Thymus (tissue), 11 donors: ENCODE data around the gene SEPTIN10. TPM values are rescaled to one million over a fixed set of nuclear protein-coding genes. Genes with fewer than 3 reads are reported as not detected.

Experiments used
- DNase-seq, 9 donors: peaks; one replicate each; pipeline ENCODE4 v3.0.0-alpha.2; 2013; ENCODE audit warnings: low spot score in 9 of 9, low read depth in 6 of 9, missing footprints in 1 of 9
- H3K27ac ChIP-seq, 2 donors: one replicate each; pipeline ENCODE4 v1.5.1; 2013; ENCODE audit warnings: control low read depth in 1 of 2, low read depth in 1 of 2, low read length in 1 of 2, mild to moderate bottlenecking in 1 of 2, moderate library complexity in 1 of 2
- H3K27me3 ChIP-seq, 2 donors: one replicate each; pipeline ENCODE4 v1.5.1; 2013; ENCODE audit warnings: low read length in 1 of 2; ENCODE audit not compliant: control insufficient read depth in 2 of 2, insufficient read depth in 1 of 2
- H3K36me3 ChIP-seq, 2 donors: one replicate each; pipeline ENCODE4 v1.5.1; 2013; ENCODE audit warnings: low read length in 1 of 2, mild to moderate bottlenecking in 1 of 2, moderate library complexity in 1 of 2; ENCODE audit not compliant: control insufficient read depth in 2 of 2, insufficient read depth in 2 of 2
- H3K4me1 ChIP-seq, 2 donors: one replicate each; pipeline ENCODE4 v1.5.1; 2013; ENCODE audit warnings: low read length in 2 of 2; ENCODE audit not compliant: control insufficient read depth in 2 of 2, insufficient read depth in 2 of 2
- H3K4me3 ChIP-seq, 2 donors: one replicate each; pipeline ENCODE4 v1.5.1; 2013; ENCODE audit warnings: low read length in 2 of 2, control low read depth in 1 of 2, mild to moderate bottlenecking in 1 of 2
- H3K9me3 ChIP-seq, 2 donors: one replicate each; pipeline ENCODE4 v1.5.1; 2013; ENCODE audit warnings: low read length in 1 of 2, mild to moderate bottlenecking in 1 of 2; ENCODE audit not compliant: control insufficient read depth in 2 of 2, insufficient read depth in 1 of 2
- WGBS: extraction: QIAGEN DNeasy Blood & Tissue Kit; methylation state at CpG from one replicate; pipeline ENCODE4 v1.1.7; 2013; 5-methylcytosine and 5-hydroxymethylcytosine counted together
- polyA plus RNA-seq: library from polyadenylated mRNA; stranded (reverse); fragments of 200-250 nt; gene quantifications from one replicate; pipeline ENCODE4 v1.2.3, GENCODE V29; 2013
- total RNA-seq: library from RNA; stranded (reverse); fragments of 120-200 nt; gene quantifications from one replicate; pipeline ENCODE4 v1.2.4, GENCODE V29; 2013
- donor health status: healthy.

The SEPTIN10 gene
- total and polyA plus RNA-seq, 2 donors: 27.3 to 42.4 TPM

- Histone ChIP-seq H3K27me3 (peaks cover 0 to 6% of the 10 kb centered on the region in 2 donors), H3K4me1 (no peaks in the 10 kb centered on the region), H3K36me3 (no peaks in the 10 kb centered on the region), H3K9me3 (no peaks in the 10 kb centered on the region), H3K27ac (no peak overlapping the region), H3K4me3 (no peak overlapping the region)
- DNase-seq: no peak
- 84% methylated on average over 4 of the region's 4 CpGs for WGBS
Measured at GRCh38 chr2:109624339-109624738, 10.6 kb upstream of the SEPTIN10 start.

GRCh38 chr2:109623923-109624322 lies 10.2 kb upstream of the SEPTIN10 start:
- Histone ChIP-seq H3K4me1 (no peaks in the 10 kb centered on the region), H3K36me3 (no peaks in the 10 kb centered on the region), H3K9me3 (no peaks in the 10 kb centered on the region), H3K27ac (no peak overlapping the region), H3K27me3 (peaks cover 0 to 9% of the 10 kb centered on the region in 2 donors), H3K4me3 (no peak overlapping the region)
- no peak for DNase-seq
- 97% methylated on average over 4 of the region's 4 CpGs for WGBS

GRCh38 chr2:109623297-109623696 lies 9.5 kb upstream of the SEPTIN10 start:
- Histone ChIP-seq H3K9me3 (no peaks in the 10 kb centered on the region), H3K27ac (no peak overlapping the region), H3K4me3 (no peak overlapping the region), H3K36me3 (no peaks in the 10 kb centered on the region), H3K4me1 (no peaks in the 10 kb centered on the region), H3K27me3 (peaks cover 0 to 9% of the 10 kb centered on the region in 2 donors)
- DNase-seq: no peak
- 95% methylated on average over 5 of the region's 5 CpGs for WGBS

- H3K36me3 ChIP-seq: no peaks in the 10 kb centered on the region
- H3K9me3 ChIP-seq: peaks cover 3 to 7% of the 10 kb centered on the region in 2 donors
- H3K27me3 ChIP-seq: peaks cover 21 to 43% of the 10 kb centered on the region in 2 donors
- WGBS: 91% methylated on average over 4 of the region's 4 CpGs
- no peak for DNase-seq
- H3K4me1 ChIP-seq: peaks cover 3 to 6% of the 10 kb centered on the region in 2 donors
- H3K4me3 ChIP-seq: no peak overlapping the region
- H3K27ac ChIP-seq: no peak overlapping the region
Measured at GRCh38 chr2:109619032-109619615, 5.4 kb upstream of the SEPTIN10 start.

- WGBS: 59% methylated on average over 5 of the region's 5 CpGs
- Histone ChIP-seq H3K4me1 (peaks cover 3 to 6% of the 10 kb centered on the region in 2 donors), H3K27ac (no peak overlapping the region)
Measured at GRCh38 chr2:109616184-109616583, 2.4 kb upstream of the SEPTIN10 start.

GRCh38 chr2:109615637-109616144 lies 1.9 kb upstream of the SEPTIN10 start:
- H3K27ac ChIP-seq: no peak overlapping the region
- WGBS: 29% methylated on average over 24 of the region's 24 CpGs
- peak overlapping the region in 1 of 2 donors; percentile 35 for H3K4me3 ChIP-seq
- H3K9me3 ChIP-seq: peaks cover 3 to 7% of the 10 kb centered on the region in 2 donors
- peaks cover 45 to 73% of the 10 kb centered on the region in 2 donors for H3K27me3 ChIP-seq
- peaks cover 3 to 6% of the 10 kb centered on the region in 2 donors for H3K4me1 ChIP-seq
- H3K36me3 ChIP-seq: no peaks in the 10 kb centered on the region
- DNase-seq: no peak

More at GRCh38 chr2:109616184-109616583, 2.4 kb upstream of the SEPTIN10 start:
- no peak for DNase-seq
- Histone ChIP-seq H3K36me3 (no peaks in the 10 kb centered on the region), H3K4me3 (no peak overlapping the region), H3K27me3 (peaks cover 45 to 72% of the 10 kb centered on the region in 2 donors), H3K9me3 (peaks cover 3 to 7% of the 10 kb centered on the region in 2 donors)

- no peak for DNase-seq
- WGBS: 11% methylated on average over 90 of the region's 90 CpGs
- H3K4me3 ChIP-seq: peak overlapping the region; percentile 35 to 62
- peaks cover 45 to 78% of the 10 kb centered on the region in 2 donors for H3K27me3 ChIP-seq
- peaks cover 3 to 6% of the 10 kb centered on the region in 2 donors for H3K4me1 ChIP-seq
- H3K27ac ChIP-seq: peak overlapping the region in 1 of 2 donors; percentile 36
- no peaks in the 10 kb centered on the region for H3K36me3 ChIP-seq
- peaks cover 3 to 7% of the 10 kb centered on the region in 2 donors for H3K9me3 ChIP-seq
Measured at GRCh38 chr2:109614715-109615636, 1.2 kb upstream of the SEPTIN10 start.

- Histone ChIP-seq H3K9me3 (peaks cover 3 to 7% of the 10 kb centered on the region in 2 donors), H3K27ac (peak overlapping the region; percentile 75 to 84), H3K4me1 (peaks cover 3 to 6% of the 10 kb centered on the region in 2 donors), H3K4me3 (peak overlapping the region; percentile 35 to 62), H3K27me3 (peaks cover 45 to 85% of the 10 kb centered on the region in 2 donors), H3K36me3 (no peaks in the 10 kb centered on the region)
- 3% methylated on average over 82 of the region's 82 CpGs for WGBS
- peak in 1 of 9 donors; percentile 25 for DNase-seq
Measured at GRCh38 chr2:109613081-109613921, 465 bp downstream of the SEPTIN10 start.
